Breast epithelium (tissue), 4 donors: ENCODE results near the gene PSME4. TPM values are rescaled to one million over a fixed set of nuclear protein-coding genes. Genes with fewer than 3 reads are reported as not detected.

Experiments used
- DNase-seq, 2 donors: peaks; one replicate each; pipeline ENCODE4 v3.0.0-alpha.2; 2019; ENCODE audit warnings: low spot score in 2 of 2
- H3K27ac ChIP-seq, 2 donors: fragments of 200-600 bp; sonication (generic) in 1 of 2; one replicate each; pipeline ENCODE4 v1.5.1; 2016 to 2019; ENCODE audit warnings: mild to moderate bottlenecking in 1 of 2
- H3K27me3 ChIP-seq, 2 donors: fragments of 200-600 bp; sonication (generic) in 1 of 2; one replicate each; pipeline versions ENCODE4 v1.5.1 to v1.6.0; 2017 to 2019; ENCODE audit warnings: control low read depth in 1 of 2, mild to moderate bottlenecking in 1 of 2
- H3K36me3 ChIP-seq: fragments of 200-600 bp; one replicate; pipeline ENCODE4 v1.5.1; 2019
- H3K4me1 ChIP-seq, 2 donors: fragments of 200-600 bp; sonication (generic); one replicate each; pipeline ENCODE4 v1.5.1; 2016 to 2019; ENCODE audit warnings: control low read depth in 1 of 2
- H3K4me3 ChIP-seq, 3 donors: fragments of 200-600 bp; sonication (generic); 1 replicate in 2 of 3; 2 replicates in 1 of 3; pipeline ENCODE4 v1.5.1; 2016 to 2019; ENCODE audit warnings: mild to moderate bottlenecking in 3 of 3, moderate library complexity in 2 of 3
- H3K9me3 ChIP-seq, 2 donors: fragments of 200-600 bp; sonication (generic) in 1 of 2; one replicate each; pipeline ENCODE4 v1.5.1; 2016 to 2019; ENCODE audit warnings: control low read depth in 1 of 2
- CTCF ChIP-seq, 3 donors: fragments of 450-650 bp; IDR thresholded peaks; one replicate each; pipeline ENCODE4 v1.5.1; 2016 to 2017; ENCODE audit warnings: antibody characterized with exemption in 3 of 3, mild to moderate bottlenecking in 3 of 3, moderate library complexity in 3 of 3
- POLR2A ChIP-seq: fragments of 450-650 bp; IDR thresholded peaks from one replicate; pipeline ENCODE4 v1.6.1; 2016; ENCODE audit warnings: antibody characterized with exemption, mild to moderate bottlenecking, moderate library complexity
- POLR2AphosphoS5 ChIP-seq, 3 donors: sonication (generic); formaldehyde crosslinking; IDR thresholded peaks; one replicate each; pipeline ENCODE4 v1.6.1; 2017; ENCODE audit warnings: antibody characterized with exemption in 3 of 3
- intact Hi-C: fragments of 100-400 bp; cut with DNase I; formaldehyde crosslinking; loops from one replicate; pipeline ENCODE4 v1.15.1; 2023; ENCODE audit warnings: low total_unique reads
- total RNA-seq, 3 donors: library from RNA; depleted of rRNA; stranded (reverse); fragments of >200 nt; gene quantifications; one replicate each; pipeline ENCODE4 v1.1.0, GENCODE V29; 2016

Gene PSME4
- total RNA-seq, result 100 to 1,000 TPM in 1 of 3 donors, 10 to 100 TPM in 2; 45.3 to 176 (median 75.1) TPM

- intact Hi-C loops, result loop anchor here (5.0 kb wide), 1 partner anchor 184 kb away; the partner anchor contains the start of genes ASB3 and ERLEC1
Observed at GRCh38 chr2:53970724-53971602, at the start of gene PSME4. PSME4 (minus strand) TSS chr2:53970993; CDS start chr2:53970784, 209 bp downstream.

GRCh38 chr2:54015798-54016699, 45.3 kb upstream of the PSME4 start:
- Histone ChIP-seq H3K27ac (no peak overlapping the region), H3K4me3 (no peak overlapping the region), H3K36me3 (no peaks in the 10 kb centered on the region), H3K27me3 (no peaks in the 10 kb centered on the region), H3K9me3 (no peaks in the 10 kb centered on the region), H3K4me1 (no peaks in the 10 kb centered on the region)
- intact Hi-C loops, result no loop called here
- TF ChIP-seq POLR2A, result no peak
- TF ChIP-seq CTCF (IDR thresholded peaks at IDR 0.05), result no peak
- no peak for TF ChIP-seq POLR2AphosphoS5 (IDR thresholded peaks at IDR 0.05)
- no peak for DNase-seq

More at GRCh38 chr2:53970724-53971602, at the start of gene PSME4:
- Histone ChIP-seq H3K36me3 (no peaks in the 10 kb centered on the region), H3K27ac (peak within 1 kb of the TSS; percentile 96 to 98), H3K4me3 (peak within 1 kb of the TSS; percentile 77 to 98 (median 95)), H3K4me1 (no peaks in the 10 kb centered on the region), H3K27me3 (no peaks in the 10 kb centered on the region), H3K9me3 (no peaks in the 10 kb centered on the region)
- peak; percentile 92 for TF ChIP-seq POLR2A
- peak; percentile 82 to 96 (median 90) for TF ChIP-seq POLR2AphosphoS5 (IDR thresholded peaks at IDR 0.05)
- TF ChIP-seq CTCF (IDR thresholded peaks at IDR 0.05), result no peak
- peak; percentile 91 to 95 for DNase-seq

- no peak overlapping the region for H3K27ac ChIP-seq
- intact Hi-C loops, result no loop called here
- no peaks in the 10 kb centered on the region for H3K4me1 ChIP-seq
Observed at GRCh38 chr2:54013996-54014395, 43.2 kb upstream of the PSME4 start.

GRCh38 chr2:54012538-54013141, 41.8 kb upstream of the PSME4 start:
- Histone ChIP-seq H3K36me3 (no peaks in the 10 kb centered on the region), H3K27ac (no peak overlapping the region), H3K27me3 (no peaks in the 10 kb centered on the region), H3K4me1 (no peaks in the 10 kb centered on the region), H3K9me3 (no peaks in the 10 kb centered on the region), H3K4me3 (no peak overlapping the region)
- intact Hi-C loops, result no loop called here
- no peak for TF ChIP-seq CTCF (IDR thresholded peaks at IDR 0.05)
- no peak for TF ChIP-seq POLR2AphosphoS5 (IDR thresholded peaks at IDR 0.05)
- no peak for TF ChIP-seq POLR2A
- DNase-seq, result no peak

More at GRCh38 chr2:54013996-54014395, 43.2 kb upstream of the PSME4 start:
- TF ChIP-seq CTCF (IDR thresholded peaks at IDR 0.05) (no peak), POLR2AphosphoS5 (IDR thresholded peaks at IDR 0.05) (no peak), POLR2A (no peak)
- no peaks in the 10 kb centered on the region for H3K27me3 ChIP-seq
- no peak for DNase-seq
- H3K36me3 ChIP-seq, result no peaks in the 10 kb centered on the region
- H3K4me3 ChIP-seq, result no peak overlapping the region
- no peaks in the 10 kb centered on the region for H3K9me3 ChIP-seq
